ENCODE results near the gene GHR. TPM values are rescaled to one million over a fixed set of nuclear protein-coding genes. Genes with fewer than 3 reads are reported as not detected.

The GHR gene
- total and polyA plus RNA-seq, 2 donors (not counting 3 experiments of a cell fraction or from before 2014, with no cell fraction given): 0.27 to 0.28 TPM

- Histone ChIP-seq H4K20me1 (replicated peaks; ENCODE audit: control insufficient read depth, extremely low read depth, insufficient read depth, low read length) (no peaks in the 10 kb centered on the region), H3K36me3 (ENCODE audit: control insufficient read depth in 2 of 2, extremely low read depth in 1 of 2, insufficient read depth in 2 of 2, low read length in 2 of 2) (no peaks in the 10 kb centered on the region), H3K9me1 (replicated peaks; ENCODE audit: control insufficient read depth, extremely low read depth, insufficient read depth, low read length) (no peaks in the 10 kb centered on the region), H3K4me1 (ENCODE audit: control insufficient read depth, extremely low read depth, insufficient read depth, low read length) (no peaks in the 10 kb centered on the region), H3K27ac (ENCODE audit: insufficient read depth, low read depth, low read length) (no peak overlapping the region), H2AFZ (ENCODE audit: low read depth, low read length) (no peak overlapping the region), H3K9ac (replicated peaks; ENCODE audit: extremely low read depth, insufficient read depth, low read length) (no peak overlapping the region), H3K79me2 (ENCODE audit: control insufficient read depth, insufficient read depth, low read length) (no peaks in the 10 kb centered on the region), H3K27me3 (ENCODE audit: control insufficient read depth in 2 of 2, insufficient read depth in 2 of 2, low read length in 2 of 2) (no peaks in the 10 kb centered on the region), H3K4me3 (replicated peaks in 1 of 3; ENCODE audit: insufficient read depth in 1 of 3, low read depth in 1 of 3, low read length in 3 of 3) (no peak overlapping the region), H3K9me3 (replicated peaks; ENCODE audit: control insufficient read depth, insufficient read depth, low read length) (no peaks in the 10 kb centered on the region), H3K4me2 (ENCODE audit: insufficient read depth, low read length) (no peak overlapping the region)
- intact Hi-C loops (cut with micrococcal nuclease): no loop called here
- ChIA-PET POLR2A (no interaction called here), CTCF (interaction anchor here (0.7 kb wide), 1 partner anchor 8 kb away, joined by 3 read pairs; no protein-coding TSS in a partner anchor)
- BruUV-seq (replicated peaks): no TSS peak
- FAIRE-seq (no peak), DNase-seq (ENCODE audit: low read depth, low spot score) (no peak)
- dilution Hi-C loops (cut with MboI; ENCODE audit: extremely low pct_ligation_motif_present, low sequenced_read_pairs): no loop called here
- no peak for TF ChIP-seq MAX (IDR thresholded peaks at IDR 0.05; ENCODE audit: insufficient read depth, insufficient read length)
- TF ChIP-seq FOS (IDR thresholded peaks at IDR 0.05; ENCODE audit: borderline replicate concordance, insufficient read depth, low read length): no peak
- no peak for TF ChIP-seq MYC (IDR thresholded peaks at IDR 0.05; ENCODE audit: low read depth, low read length)
- TF ChIP-seq POLR2AphosphoS5 (IDR thresholded peaks at IDR 0.05; ENCODE audit: insufficient read depth, low read depth, low read length): no peak
- no peak for TF ChIP-seq POLR2A (IDR thresholded peaks at IDR 0.05; ENCODE audit: low read depth, low read length)
- TF ChIP-seq EZH2 (IDR thresholded peaks at IDR 0.05; ENCODE audit: borderline replicate concordance, low read depth, low read length, severe bottlenecking): no peak
- no peak for TF ChIP-seq CTCF (IDR thresholded peaks at IDR 0.05; ENCODE audit: extremely low read depth in 1 of 2, insufficient read depth in 1 of 2, low read depth in 1 of 2, low read length in 2 of 2)
- TF ChIP-seq GATA2 (IDR thresholded peaks at IDR 0.05; ENCODE audit: insufficient read depth, insufficient read length, low read depth, low read length): no peak
- TF ChIP-seq JUN (IDR thresholded peaks at IDR 0.05; ENCODE audit: borderline replicate concordance, insufficient read depth, insufficient read length, low read depth): no peak
Measured at GRCh38 chr5:42507451-42508097, 84.3 kb downstream of the GHR start.
